CD4-positive, alpha-beta T cell (primary cell): ENCODE data around the gene MT2A. TPM values are rescaled to one million over a fixed set of nuclear protein-coding genes. Genes with fewer than 3 reads are reported as not detected.

Source experiments
- ATAC-seq: fragments of 200-7000 bp; cut with Tn5 transposase; one replicate; pipeline ENCODE4 v1.10.0; 2022; ENCODE audit warnings: mild to moderate bottlenecking; ENCODE audit not compliant: poor library complexity
- CTCF ChIA-PET: fragments of 350-600 bp; sonication (Branson Sonifier 250); formaldehyde crosslinking; loops from one replicate; lab custom pipeline; 2021; ENCODE audit warnings: antibody characterized with exemption, inconsistent platforms; lab: Charles Lee
- POLR2A ChIA-PET: fragments of 350-600 bp; sonication (Branson Sonifier 250); formaldehyde crosslinking; loops from one replicate; lab custom pipeline; 2021; ENCODE audit warnings: antibody characterized with exemption, inconsistent platforms; lab: Charles Lee
- DNase-seq, 14 experiments: peaks; one replicate each; pipeline ENCODE4 v3.0.0-alpha.2; 2013 to 2020; ENCODE audit warnings: mixed read lengths in 2 of 14
- H3K27ac ChIP-seq, 2 donors: one replicate each; pipeline versions ENCODE4 v1.5.1 to v1.7.0; 2013; ENCODE audit warnings: low read length in 2 of 2, low read depth in 1 of 2, mild to moderate bottlenecking in 1 of 2
- H3K27me3 ChIP-seq, 2 experiments: 1 replicate in 1 of 2; 2 replicates in 1 of 2; pipeline versions ENCODE4 v1.6.1 to v1.7.0; 2013; ENCODE audit warnings: low read length in 2 of 2, control low read depth in 1 of 2, mild to moderate bottlenecking in 1 of 2, moderate library complexity in 1 of 2; ENCODE audit not compliant: insufficient read depth in 2 of 2, control insufficient read depth in 1 of 2
- H3K36me3 ChIP-seq: one replicate; pipeline ENCODE4 v1.6.1; 2013; ENCODE audit warnings: low read length, control low read depth; ENCODE audit not compliant: insufficient read depth
- H3K4me1 ChIP-seq: one replicate; pipeline ENCODE4 v1.6.1; 2013; ENCODE audit warnings: low read length, control low read depth; ENCODE audit not compliant: insufficient read depth
- H3K4me3 ChIP-seq: one replicate; pipeline ENCODE4 v1.5.1; 2013; ENCODE audit warnings: mild to moderate bottlenecking, low read length, moderate library complexity
- H3K9me3 ChIP-seq, 2 experiments: 1 replicate in 1 of 2; 2 replicates in 1 of 2; pipeline versions ENCODE4 v1.6.1 to v1.7.0; 2013; ENCODE audit warnings: low read length in 2 of 2, mild to moderate bottlenecking in 2 of 2, control low read depth in 1 of 2, moderate library complexity in 1 of 2; ENCODE audit not compliant: control insufficient read depth in 1 of 2, insufficient read depth in 1 of 2
- H3K27ac Mint-ChIP-seq: one replicate; pipeline ENCODE4 v1.8.0; 2020; ENCODE audit warnings: mixed read lengths
- H3K27me3 Mint-ChIP-seq: one replicate; pipeline ENCODE4 v1.8.0; 2021; ENCODE audit warnings: mixed read lengths
- H3K36me3 Mint-ChIP-seq: one replicate; pipeline ENCODE4 v1.8.0; 2021; ENCODE audit warnings: low read depth, mixed read lengths
- H3K4me1 Mint-ChIP-seq: one replicate; pipeline ENCODE4 v1.8.0; 2021; ENCODE audit warnings: low read depth, mixed read lengths
- H3K4me3 Mint-ChIP-seq: one replicate; pipeline ENCODE4 v1.8.0; 2020; ENCODE audit warnings: mild to moderate bottlenecking, mixed read lengths
- H3K9me3 Mint-ChIP-seq: one replicate; pipeline ENCODE4 v1.8.0; 2020; ENCODE audit warnings: mixed read lengths
- CTCF ChIP-seq: fragments of 200-600 bp; IDR thresholded peaks from one replicate; pipeline ENCODE4 v1.8.0; 2022; ENCODE audit warnings: antibody characterized with exemption, mild to moderate bottlenecking
- intact Hi-C, 2 experiments: fragments of 100-400 bp; cut with DNase I in 1 of 2; cut with micrococcal nuclease in 1 of 2; formaldehyde crosslinking; loops; one replicate each; pipeline versions ENCODE4 v1.15.1 to v1.9.0; 2023 to 2025; cut with DNase I, micrococcal nuclease
- total RNA-seq, 174 experiments: library from RNA in 2 of 174; stranded (reverse) in 2 of 174; gene quantifications; one replicate each; pipeline ENCODE4 v1.2.3 and lab custom pipeline; 2021 to 2026

MT2A gene
- total RNA-seq, 2 experiments from 2014 or later, result 47.1 to 50.8 TPM

- Histone ChIP-seq H3K27ac (no peak overlapping the region), H3K27me3 (peaks cover 19 to 26% of the 10 kb centered on the region in 2 experiments), H3K4me1 (peaks cover 25% of the 10 kb centered on the region), H3K4me3 (peak overlapping the region; percentile 46), H3K36me3 (no peaks in the 10 kb centered on the region), H3K9me3 (peaks cover 0 to 5% of the 10 kb centered on the region in 2 experiments)
- peak; percentile 46 for TF ChIP-seq CTCF
- ATAC-seq (peak; percentile 99), DNase-seq (peak; percentile 48 to 90 (median 70))
- ChIA-PET CTCF (interaction anchor here (0.8 to 3.6 kb wide), 8 partner anchors 13 to 66 kb away, joined by 3 to 20 read pairs (median 4); partner anchors contain the start of gene MT1E), POLR2A (interaction anchor here (0.9 to 4.0 kb wide), 5 partner anchors 18 to 59 kb away, joined by 3 to 26 read pairs (median 4); partner anchors contain the start of genes MT1E and MT2A)
- no peaks in the 10 kb centered on the region for H3K36me3 Mint-ChIP-seq
- peaks cover 43% of the 10 kb centered on the region for H3K27me3 Mint-ChIP-seq
- intact Hi-C loops, result loop anchor here (1.0 to 2.0 kb wide), 3 partner anchors 40 to 66 kb away; no protein-coding TSS in a partner anchor
- no peaks in the 10 kb centered on the region for H3K9me3 Mint-ChIP-seq
- no peak overlapping the region for H3K27ac Mint-ChIP-seq
- peaks cover 25% of the 10 kb centered on the region for H3K4me1 Mint-ChIP-seq
- H3K4me3 Mint-ChIP-seq, result peak overlapping the region; percentile 74
Observed at GRCh38 chr16:56643080-56643778, 34.8 kb downstream of the MT2A start.

- ChIA-PET POLR2A (interaction anchor here (0.9 to 4.0 kb wide), 5 partner anchors 17 to 58 kb away, joined by 3 to 26 read pairs (median 4); partner anchors contain the start of genes MT1E and MT2A), CTCF (interaction anchor here (0.8 to 3.6 kb wide), 8 partner anchors 13 to 67 kb away, joined by 3 to 20 read pairs (median 4); partner anchors contain the start of gene MT1E)
- Mint-ChIP-seq H3K27me3 (peaks cover 44% of the 10 kb centered on the region), H3K27ac (no peak overlapping the region), H3K9me3 (no peaks in the 10 kb centered on the region), H3K4me1 (peaks cover 22% of the 10 kb centered on the region), H3K36me3 (no peaks in the 10 kb centered on the region), H3K4me3 (peak overlapping the region; percentile 55)
- intact Hi-C loops, result loop anchor here (1.0 to 2.0 kb wide), 3 partner anchors 41 to 67 kb away; no protein-coding TSS in a partner anchor
- peaks cover 14 to 26% of the 10 kb centered on the region in 2 experiments for H3K27me3 ChIP-seq
- H3K4me1 ChIP-seq, result peaks cover 21% of the 10 kb centered on the region
- no peak overlapping the region for H3K27ac ChIP-seq
- H3K9me3 ChIP-seq, result peaks cover 0 to 5% of the 10 kb centered on the region in 2 experiments
- ATAC-seq (no peak), DNase-seq (no peak)
- no peaks in the 10 kb centered on the region for H3K36me3 ChIP-seq
- H3K4me3 ChIP-seq, result peak overlapping the region; percentile 46
- TF ChIP-seq CTCF, result no peak
Observed at GRCh38 chr16:56643833-56644232, 35.4 kb downstream of the MT2A start.

- no peak overlapping the region for H3K27ac ChIP-seq
- ChIA-PET CTCF (no interaction called here), POLR2A (no interaction called here)
- H3K4me1 Mint-ChIP-seq, result peaks cover 21% of the 10 kb centered on the region
- H3K36me3 ChIP-seq, result no peaks in the 10 kb centered on the region
- ATAC-seq, result no peak
- H3K27ac Mint-ChIP-seq, result no peak overlapping the region
- no peak overlapping the region for H3K4me3 Mint-ChIP-seq
- peaks cover 3 to 18% of the 10 kb centered on the region in 2 experiments for H3K27me3 ChIP-seq
- H3K4me1 ChIP-seq, result peaks cover 21% of the 10 kb centered on the region
- H3K27me3 Mint-ChIP-seq, result peaks cover 43% of the 10 kb centered on the region
- intact Hi-C loops, result no loop called here
- H3K4me3 ChIP-seq, result no peak overlapping the region
- peaks cover 0 to 5% of the 10 kb centered on the region in 2 experiments for H3K9me3 ChIP-seq
- no peak for DNase-seq
- no peaks in the 10 kb centered on the region for H3K36me3 Mint-ChIP-seq
- H3K9me3 Mint-ChIP-seq, result no peaks in the 10 kb centered on the region
- no peak for TF ChIP-seq CTCF
Observed at GRCh38 chr16:56645311-56645710, 36.9 kb downstream of the MT2A start.
